ENCODE results near the gene PRTG.

- TF ChIP-seq EP300 (IDR thresholded peaks at IDR 0.05): no peak
- TF ChIP-seq, protein P1, sequence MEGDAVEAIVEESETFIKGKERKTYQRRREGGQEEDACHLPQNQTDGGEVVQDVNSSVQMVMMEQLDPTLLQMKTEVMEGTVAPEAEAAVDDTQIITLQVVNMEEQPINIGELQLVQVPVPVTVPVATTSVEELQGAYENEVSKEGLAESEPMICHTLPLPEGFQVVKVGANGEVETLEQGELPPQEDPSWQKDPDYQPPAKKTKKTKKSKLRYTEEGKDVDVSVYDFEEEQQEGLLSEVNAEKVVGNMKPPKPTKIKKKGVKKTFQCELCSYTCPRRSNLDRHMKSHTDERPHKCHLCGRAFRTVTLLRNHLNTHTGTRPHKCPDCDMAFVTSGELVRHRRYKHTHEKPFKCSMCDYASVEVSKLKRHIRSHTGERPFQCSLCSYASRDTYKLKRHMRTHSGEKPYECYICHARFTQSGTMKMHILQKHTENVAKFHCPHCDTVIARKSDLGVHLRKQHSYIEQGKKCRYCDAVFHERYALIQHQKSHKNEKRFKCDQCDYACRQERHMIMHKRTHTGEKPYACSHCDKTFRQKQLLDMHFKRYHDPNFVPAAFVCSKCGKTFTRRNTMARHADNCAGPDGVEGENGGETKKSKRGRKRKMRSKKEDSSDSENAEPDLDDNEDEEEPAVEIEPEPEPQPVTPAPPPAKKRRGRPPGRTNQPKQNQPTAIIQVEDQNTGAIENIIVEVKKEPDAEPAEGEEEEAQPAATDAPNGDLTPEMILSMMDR (IDR thresholded peaks at IDR 0.05): no peak
These were observed 115.1 kb downstream of the PRTG start for GRCh38 chr15:55627730-55628368.
